MCF 10A (cell line): ENCODE results near the gene FUT2. TPM values are rescaled to one million over a fixed set of nuclear protein-coding genes. Genes with fewer than 3 reads are reported as not detected.

Source experiments
- BruUV-seq: library from RNA; stranded (reverse); fragments of 400-500 nt; replicated peaks from 2 replicates; lab custom pipeline; 2021; lab: Mats Ljungman, UMichigan
- CTCF ChIA-PET: fragments of 300-600 bp; sonication (Branson Sonifier 250); formaldehyde crosslinking; extraction: SDS; loops from one replicate; lab custom pipeline; 2021; ENCODE audit warnings: antibody characterized with exemption, inconsistent platforms; lab: Yijun Ruan, JAX
- POLR2A ChIA-PET: fragments of 300-600, 350-650 bp; sonication (Branson Sonifier 250); formaldehyde crosslinking; extraction: SDS; loops from one replicate; lab custom pipeline; 2020; ENCODE audit warnings: antibody characterized with exemption, inconsistent platforms; lab: Yijun Ruan, JAX
- DNase-seq: peaks from one replicate; pipeline ENCODE4 v3.0.0-alpha.2; 2018; ENCODE audit not compliant: unreplicated experiment
- H3K27ac Mint-ChIP-seq: one replicate; pipeline ENCODE4 v1.8.0; 2022; ENCODE audit warnings: mild to moderate bottlenecking, low read depth, mixed read lengths; ENCODE audit not compliant: unreplicated experiment
- H3K27me3 Mint-ChIP-seq: one replicate; pipeline ENCODE4 v1.8.0; 2022; ENCODE audit warnings: mixed read lengths; ENCODE audit not compliant: insufficient read depth, unreplicated experiment
- H3K36me3 Mint-ChIP-seq: one replicate; pipeline ENCODE4 v1.8.0; 2022; ENCODE audit warnings: mild to moderate bottlenecking, moderate library complexity, mixed read lengths; ENCODE audit not compliant: insufficient read depth, unreplicated experiment
- H3K4me1 Mint-ChIP-seq: one replicate; pipeline ENCODE4 v1.8.0; 2022; ENCODE audit warnings: mixed read lengths; ENCODE audit not compliant: insufficient read depth, unreplicated experiment
- H3K4me3 Mint-ChIP-seq: one replicate; pipeline ENCODE4 v1.8.0; 2022; ENCODE audit warnings: mild to moderate bottlenecking, moderate library complexity, mixed read lengths; ENCODE audit not compliant: unreplicated experiment
- H3K9me3 Mint-ChIP-seq: one replicate; pipeline ENCODE4 v1.8.0; 2022; ENCODE audit warnings: mixed read lengths; ENCODE audit not compliant: unreplicated experiment
- CTCF ChIP-seq: fragments of 200-600 bp; IDR thresholded peaks from one replicate; pipeline ENCODE4 v1.8.0; 2022; ENCODE audit warnings: antibody characterized with exemption, mild to moderate bottlenecking; ENCODE audit not compliant: unreplicated experiment
- intact Hi-C: fragments of 100-400 bp; cut with micrococcal nuclease; formaldehyde crosslinking; loops from 2 replicates; pipeline ENCODE4 v1.14.1; 2022
- total RNA-seq: library from RNA; stranded (reverse); gene quantifications from 2 replicates; pipeline ENCODE4 v1.2.3, GENCODE V29; 2022

Gene FUT2
- total RNA-seq, 1 experiment from 2014 or later = not detected

- ChIA-PET CTCF (no interaction called here), POLR2A (no interaction called here)
- TF ChIP-seq CTCF = no peak
- Mint-ChIP-seq H3K9me3 (peaks cover 18% of the 10 kb centered on the region), H3K36me3 (no peaks in the 10 kb centered on the region), H3K27me3 (no peaks in the 10 kb centered on the region), H3K4me1 (peaks cover 5% of the 10 kb centered on the region), H3K27ac (no peak overlapping the region), H3K4me3 (no peak overlapping the region)
- intact Hi-C loops = no loop called here
- no peak for DNase-seq
- no TSS peak for BruUV-seq
These were observed 24.9 kb upstream of the FUT2 start for GRCh38 chr19:48670699-48671445.

- BruUV-seq = no TSS peak
- peaks cover 5% of the 10 kb centered on the region for H3K4me1 Mint-ChIP-seq
- no peak for DNase-seq
- intact Hi-C loops = no loop called here
- peaks cover 18% of the 10 kb centered on the region for H3K9me3 Mint-ChIP-seq
- no peaks in the 10 kb centered on the region for H3K36me3 Mint-ChIP-seq
- POLR2A ChIA-PET = no interaction called here
- no peaks in the 10 kb centered on the region for H3K27me3 Mint-ChIP-seq
- H3K27ac Mint-ChIP-seq = no peak overlapping the region
- no peak for TF ChIP-seq CTCF
- CTCF ChIA-PET = interaction anchor here (0.7 kb wide), 1 partner anchor 116 kb away, joined by 3 read pairs; no protein-coding TSS in a partner anchor
- no peak overlapping the region for H3K4me3 Mint-ChIP-seq
These were observed 24.2 kb upstream of the FUT2 start for GRCh38 chr19:48671446-48671995.

- Mint-ChIP-seq H3K27me3 (no peaks in the 10 kb centered on the region), H3K4me1 (peaks cover 5% of the 10 kb centered on the region), H3K4me3 (no peak within 1 kb of the TSS), H3K9me3 (peaks cover 18% of the 10 kb centered on the region), H3K27ac (no peak within 1 kb of the TSS), H3K36me3 (peaks cover 6% of the 10 kb centered on the region)
- intact Hi-C loops = no loop called here
- no TSS peak for BruUV-seq
- TF ChIP-seq CTCF = no peak
- ChIA-PET CTCF (interaction anchor here (1.0 kb wide), 1 partner anchor 169 kb away, joined by 3 read pairs; no protein-coding TSS in a partner anchor), POLR2A (no interaction called here)
- DNase-seq = no peak
These were observed 22.8 kb upstream of the FUT2 start, which contains the start of gene NTN5 for GRCh38 chr19:48672994-48673393. Gene NTN5 (minus strand): TSS chr19:48673017. CDS start chr19:48670986, 2,031 bp downstream.

GRCh38 chr19:48673436-48674100 is 22.2 kb upstream of the FUT2 start:
- peaks cover 17% of the 10 kb centered on the region for H3K9me3 Mint-ChIP-seq
- no TSS peak for BruUV-seq
- peaks cover 5% of the 10 kb centered on the region for H3K4me1 Mint-ChIP-seq
- peaks cover 6% of the 10 kb centered on the region for H3K36me3 Mint-ChIP-seq
- CTCF ChIA-PET = interaction anchor here (0.7 to 1.0 kb wide), 2 partner anchors 66 to 169 kb away, joined by 3 read pairs; no protein-coding TSS in a partner anchor
- no peak overlapping the region for H3K27ac Mint-ChIP-seq
- POLR2A ChIA-PET = interaction anchor here (0.9 to 1.0 kb wide), 2 partner anchors 41 to 169 kb away, joined by 3 to 4 read pairs; no protein-coding TSS in a partner anchor
- no peaks in the 10 kb centered on the region for H3K27me3 Mint-ChIP-seq
- no peak for TF ChIP-seq CTCF
- intact Hi-C loops = no loop called here
- DNase-seq = no peak
- H3K4me3 Mint-ChIP-seq = no peak overlapping the region
